NCI-H446 (cell line): Measurements from ENCODE around the gene BTBD1.
A peak's percentile ranks its signal among the peaks of the same experiment; 100 is the strongest.
"Not testable (repeated sequence)": the region's sequence is repeated elsewhere in the genome, so short reads cannot be mapped to it uniquely, and the experiment has no call there.

ENCODE experiments used
- DNase-seq, 2 experiments: peaks; one replicate each; lab custom pipeline; 2025; lab: John Stamatoyannopoulos, UW

Gene BTBD1

DNA sequence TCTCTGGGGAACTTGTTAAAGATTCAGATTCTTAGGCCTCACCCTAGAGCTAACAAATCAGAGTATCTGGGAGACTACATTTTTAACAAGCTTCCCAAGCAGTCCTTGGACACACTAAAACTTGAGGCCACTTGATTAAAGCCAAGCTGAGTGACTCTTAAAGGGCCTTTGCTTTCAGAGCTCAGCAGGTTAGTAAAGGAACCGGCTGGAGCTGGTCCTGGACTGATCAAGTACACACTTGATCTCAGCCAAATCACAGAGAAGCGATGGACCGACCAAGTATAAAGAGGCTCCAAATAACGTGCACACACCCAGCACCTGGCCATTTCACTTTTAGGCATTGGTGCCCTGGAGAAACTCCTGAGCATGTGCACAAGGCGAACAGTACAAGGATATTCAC is 27.5 kb upstream of the BTBD1 start:
- DNase-seq = no peak

DNA sequence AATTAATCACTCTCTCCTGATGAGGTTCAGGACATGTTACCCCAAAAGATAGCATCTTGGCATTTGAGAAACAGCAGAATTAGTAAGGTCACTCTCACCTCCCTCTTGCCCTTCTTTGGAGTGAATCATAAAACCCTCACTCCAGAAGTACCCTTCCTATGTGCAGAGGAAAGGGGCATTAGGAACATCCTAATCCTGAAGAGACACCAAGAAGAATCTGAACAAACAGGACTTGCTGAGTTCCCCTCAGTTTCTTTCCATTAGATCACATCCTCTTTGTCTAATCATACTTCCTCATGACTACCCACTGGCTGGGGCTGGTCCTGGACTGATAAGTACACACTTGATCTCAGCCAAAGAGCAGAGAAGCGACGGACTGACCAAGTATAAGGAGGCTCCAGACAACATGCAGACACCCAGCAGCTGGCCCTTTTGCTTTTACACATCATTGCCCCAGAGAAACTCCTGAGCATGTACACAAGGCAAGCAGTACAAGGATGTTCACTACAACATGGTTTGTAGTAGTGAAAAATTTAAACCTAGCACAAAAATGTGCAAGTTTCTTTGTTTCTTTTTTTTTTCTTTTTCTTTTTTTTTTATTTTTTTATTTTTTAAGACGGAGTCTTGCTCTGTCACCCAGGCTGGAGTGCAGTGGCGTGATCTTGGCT is 25.4 kb upstream of the BTBD1 start:
- DNase-seq = no peak

DNA sequence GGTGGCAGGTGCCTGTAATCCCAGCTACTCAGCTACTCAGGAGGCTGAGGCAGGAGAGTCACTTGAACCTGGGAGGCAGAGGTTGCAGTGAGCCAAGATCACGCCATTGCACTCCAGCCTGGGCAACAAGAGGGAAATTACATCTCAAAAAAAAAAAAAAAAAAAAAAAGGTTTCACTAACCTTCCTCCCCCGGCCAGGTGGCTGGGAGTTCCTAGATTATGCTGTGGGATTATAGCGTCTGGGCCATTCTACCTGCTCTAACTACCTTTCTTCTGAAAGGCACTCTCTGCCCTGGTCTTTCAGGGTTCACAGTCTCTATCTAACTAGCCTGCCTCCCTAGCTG is 24.9 kb upstream of the BTBD1 start:
- DNase-seq = not testable (repeated sequence)

DNA sequence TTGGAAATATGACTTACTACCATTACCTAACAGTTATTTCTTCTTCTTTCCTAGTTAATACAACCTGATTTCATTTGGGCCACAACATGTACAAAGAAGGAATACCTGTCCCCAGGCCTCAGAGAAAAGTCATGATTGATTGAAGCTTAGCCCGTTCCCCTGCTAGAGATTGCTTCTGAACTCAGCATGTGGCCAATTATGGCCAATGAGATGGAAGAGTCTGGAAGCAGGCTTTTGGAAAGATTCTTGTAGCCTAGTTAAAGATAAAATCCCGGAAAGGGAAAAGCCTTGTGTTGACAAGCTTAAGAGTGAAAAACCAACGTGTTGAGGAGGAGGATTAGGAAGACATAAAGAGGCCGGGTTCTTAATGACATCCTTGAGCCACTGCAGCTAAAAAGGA is 23.4 kb upstream of the BTBD1 start:
- no peak for DNase-seq

DNA sequence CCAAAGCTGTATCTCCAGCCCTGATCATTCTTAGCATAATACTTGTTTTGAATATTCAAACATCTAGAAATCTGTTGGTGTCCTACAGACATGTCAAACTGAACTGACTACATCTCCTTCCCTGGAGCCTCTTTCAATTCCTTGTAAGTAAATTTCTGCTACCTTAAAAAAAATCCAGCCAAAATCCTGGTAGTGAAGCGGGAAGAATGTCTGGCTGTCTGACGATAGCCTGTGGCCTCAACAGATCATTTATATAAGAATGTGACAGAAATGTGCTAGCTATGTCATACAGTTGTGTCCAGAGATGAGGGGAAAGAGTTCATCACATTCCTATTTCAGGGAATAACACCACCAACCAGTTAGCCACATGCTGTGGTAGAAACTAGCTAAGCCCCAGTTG is 21.8 kb upstream of the BTBD1 start:
- no peak for DNase-seq

DNA sequence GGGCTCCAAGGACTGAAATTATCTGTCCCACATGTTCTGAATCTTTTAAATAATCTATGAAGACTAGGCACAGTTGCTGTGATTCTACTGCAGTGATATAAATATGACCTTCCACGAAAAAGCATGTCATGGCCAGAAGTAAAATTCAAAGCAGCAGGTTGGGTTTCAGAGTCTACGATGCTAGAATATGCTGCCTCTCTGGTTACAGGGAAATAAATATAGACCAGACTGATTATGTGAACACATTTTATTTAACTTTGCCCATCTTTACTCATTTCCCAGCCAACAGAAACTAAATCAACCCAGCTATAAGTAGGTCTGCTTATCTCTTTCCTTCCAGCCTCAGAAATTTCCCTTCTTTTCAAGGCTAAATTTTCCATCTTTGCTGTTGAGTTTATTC is 20.5 kb upstream of the BTBD1 start:
- DNase-seq = no peak

DNA sequence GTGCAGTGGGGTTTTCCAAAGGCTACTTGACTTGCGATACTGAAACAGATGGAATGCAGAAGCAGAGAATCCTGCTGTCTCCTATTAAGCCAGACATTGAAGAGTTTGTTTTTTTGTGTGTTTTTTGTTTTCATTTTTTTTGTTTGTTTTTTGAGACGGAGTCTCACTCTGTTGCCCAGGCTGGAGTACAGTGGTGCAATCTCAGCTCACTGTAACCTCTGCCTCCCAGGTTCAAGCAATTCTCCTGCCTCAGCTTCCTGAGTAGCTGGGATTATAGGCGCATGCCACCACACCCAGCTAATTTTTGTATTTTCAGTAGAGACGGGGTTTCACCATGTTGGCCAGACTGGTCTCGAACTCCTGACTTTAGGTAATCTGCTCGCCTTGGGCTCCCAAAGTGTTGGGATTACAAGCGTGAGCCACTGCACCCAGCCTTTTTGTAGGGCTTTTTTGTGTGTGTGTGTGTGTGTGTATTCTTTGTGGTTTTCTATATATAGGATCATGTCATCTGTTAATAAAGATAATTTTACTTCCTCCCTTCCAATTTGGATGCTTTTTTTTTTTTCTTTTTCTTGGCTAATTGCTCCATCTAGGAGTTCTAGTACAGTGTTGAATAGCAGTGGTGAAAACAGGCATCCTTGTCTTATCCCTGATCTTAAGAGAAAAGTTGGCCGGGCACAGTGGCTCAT is 19.0 kb upstream of the BTBD1 start:
- not testable (repeated sequence) for DNase-seq

DNA sequence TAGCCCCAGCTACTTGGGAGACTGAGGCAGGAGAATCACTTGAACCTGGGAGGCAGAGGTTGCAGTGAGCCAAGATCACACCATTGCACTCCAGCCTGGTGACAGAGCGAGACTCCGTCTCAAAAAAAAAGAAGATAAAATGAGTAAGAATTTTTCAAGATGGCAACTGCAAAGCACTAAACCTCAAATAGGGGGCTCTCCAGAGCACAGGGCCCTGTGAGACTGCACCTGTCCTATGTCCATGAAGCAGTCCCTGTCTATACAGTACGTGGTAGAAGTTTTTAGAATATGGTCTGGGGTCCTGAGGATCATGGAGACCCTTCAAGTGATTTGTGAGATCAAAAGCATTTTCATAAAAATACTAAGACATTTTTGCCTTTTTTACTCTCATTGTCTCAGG is 18.4 kb upstream of the BTBD1 start:
- DNase-seq = not testable (repeated sequence)

DNA sequence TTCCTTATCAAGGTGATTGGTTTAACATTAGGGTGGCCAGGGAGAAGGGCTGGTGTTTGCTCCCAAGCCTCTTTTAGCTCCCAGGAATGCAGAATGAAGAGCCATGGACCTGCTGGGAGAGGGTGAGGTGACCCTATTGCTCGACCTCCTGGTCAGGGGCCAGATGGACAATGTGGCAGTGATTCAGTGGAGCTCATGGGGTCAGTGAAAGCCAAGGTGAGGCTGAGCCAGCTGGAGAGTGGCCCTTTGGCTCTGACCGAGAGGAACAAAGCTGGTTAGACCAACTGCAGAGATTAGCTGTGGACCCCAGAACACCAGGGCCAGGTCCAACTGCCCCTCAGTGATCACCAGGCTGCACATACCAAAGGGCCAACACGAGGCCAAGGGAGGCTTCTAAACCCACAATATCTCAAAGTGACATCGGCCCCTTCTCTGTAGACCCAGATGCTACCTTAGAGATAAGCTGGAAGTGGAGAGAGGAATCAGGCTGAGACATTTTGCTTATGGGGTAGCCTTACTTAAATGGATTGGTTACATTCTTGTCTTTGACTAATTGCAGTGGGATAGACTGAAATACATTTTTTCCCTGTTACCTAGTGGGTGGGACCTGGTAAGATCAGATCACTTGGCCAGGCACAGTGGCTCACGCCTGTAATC is 15.8 kb upstream of the BTBD1 start:
- no peak for DNase-seq

DNA sequence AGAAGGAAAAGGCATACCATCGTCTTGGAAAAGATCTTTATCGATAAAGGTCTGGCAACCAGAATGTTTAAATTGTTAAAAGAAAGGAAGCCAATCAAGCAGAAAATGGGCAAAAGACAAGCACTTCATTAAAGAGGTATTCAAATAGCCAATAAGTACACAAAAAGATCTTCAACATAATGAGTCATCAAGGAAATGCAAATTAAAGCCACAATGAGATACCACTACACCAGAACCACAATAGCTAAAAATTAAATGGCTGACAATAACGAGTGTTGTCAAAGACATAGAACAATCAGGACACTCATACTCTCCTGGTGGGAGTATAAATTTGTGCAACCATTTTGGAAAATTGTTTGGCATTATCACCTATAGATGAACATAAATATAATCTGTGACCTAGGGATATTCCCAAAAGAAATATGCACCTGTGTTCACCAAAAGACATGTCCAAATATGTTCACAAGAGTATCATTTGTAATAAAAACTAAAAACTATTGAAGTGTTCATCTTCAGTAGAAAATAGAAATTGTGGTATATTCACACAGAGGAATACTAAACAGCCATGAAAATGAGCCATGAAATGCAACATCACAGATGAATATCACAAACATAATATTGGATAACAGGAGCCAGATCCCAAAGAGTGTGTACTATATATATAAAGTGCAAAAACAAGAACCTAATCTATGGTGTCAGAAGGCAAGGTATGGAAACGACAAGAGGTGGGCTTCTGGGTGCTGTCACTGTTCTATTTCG is 14.4 kb upstream of the BTBD1 start:
- no peak for DNase-seq

DNA sequence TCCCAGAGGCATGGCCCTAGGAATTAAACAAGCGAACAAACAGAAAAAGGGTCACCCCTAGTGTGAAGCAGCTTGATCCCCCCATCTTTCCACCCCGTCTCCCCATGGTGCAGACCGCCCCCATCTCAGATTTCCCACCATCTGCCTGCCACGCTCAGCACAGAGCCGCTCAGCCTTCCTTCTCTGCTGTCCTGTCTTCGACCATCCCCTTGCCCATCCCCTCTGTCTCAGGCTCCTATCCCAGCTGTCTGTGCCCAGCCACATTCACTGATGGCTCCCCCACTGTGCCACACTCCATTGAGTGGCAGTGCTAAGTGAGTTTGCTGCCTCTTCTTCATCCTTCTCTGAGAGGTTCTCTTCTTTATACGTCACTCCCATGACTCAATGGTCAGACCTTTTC is 11.7 kb upstream of the BTBD1 start:
- no peak for DNase-seq

DNA sequence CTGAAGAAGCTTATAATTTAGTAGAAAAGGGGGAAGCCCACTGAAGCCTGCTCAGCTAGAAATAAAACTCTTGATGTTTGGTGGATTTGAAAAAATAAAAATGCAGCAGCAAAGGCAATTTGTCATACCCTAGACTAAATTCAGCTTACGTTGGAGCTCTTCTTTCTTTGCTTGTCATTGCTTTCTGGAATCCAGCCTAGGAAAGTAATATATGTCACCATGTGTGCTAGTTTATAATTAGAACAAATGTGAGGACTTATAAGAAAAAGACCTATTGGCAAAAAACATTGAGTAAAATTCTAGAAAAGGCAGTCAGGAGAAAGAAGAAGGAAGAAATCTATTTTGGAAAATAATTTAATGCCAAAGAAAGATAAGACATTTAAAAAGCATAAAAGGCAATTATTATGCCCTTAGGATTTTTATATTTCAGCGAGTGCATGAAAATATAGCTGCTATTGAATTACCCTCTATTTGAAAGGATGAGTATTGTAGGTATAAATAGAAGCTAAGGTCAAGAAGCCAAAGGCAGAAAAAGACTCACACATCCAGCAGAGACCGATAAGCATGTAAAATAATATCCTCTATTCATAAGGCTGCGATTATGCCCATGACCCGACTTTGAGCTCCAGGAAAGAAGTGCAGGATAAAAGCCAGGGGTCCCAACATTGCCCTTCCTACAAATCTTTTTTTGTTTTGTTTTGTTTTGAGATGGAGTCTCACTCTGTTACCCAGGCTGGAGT is 10.6 kb upstream of the BTBD1 start:
- no peak for DNase-seq

DNA sequence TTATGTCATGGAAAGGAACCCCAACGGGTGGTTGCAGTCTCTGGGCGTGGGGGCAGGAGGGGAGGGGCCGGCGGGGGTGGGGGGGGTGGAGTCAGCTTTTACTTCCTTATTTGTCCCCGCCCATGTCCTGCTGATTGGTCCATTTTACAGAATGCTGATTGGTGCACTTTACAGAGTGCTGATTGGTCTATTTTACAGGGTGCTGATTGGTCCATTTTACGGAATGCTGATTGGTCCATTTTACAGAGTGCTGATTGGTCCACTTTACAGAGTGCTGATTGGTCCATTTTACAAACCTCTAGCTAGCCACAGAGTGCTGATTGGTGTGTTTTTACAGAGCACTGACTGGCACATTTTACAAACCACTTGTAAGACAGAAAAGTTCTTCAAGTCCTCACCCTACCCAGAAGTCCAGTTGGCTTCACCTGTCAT is 2.2 kb upstream of the BTBD1 start:
- peak in 1 of 2 experiments; percentile 10 for DNase-seq

DNA sequence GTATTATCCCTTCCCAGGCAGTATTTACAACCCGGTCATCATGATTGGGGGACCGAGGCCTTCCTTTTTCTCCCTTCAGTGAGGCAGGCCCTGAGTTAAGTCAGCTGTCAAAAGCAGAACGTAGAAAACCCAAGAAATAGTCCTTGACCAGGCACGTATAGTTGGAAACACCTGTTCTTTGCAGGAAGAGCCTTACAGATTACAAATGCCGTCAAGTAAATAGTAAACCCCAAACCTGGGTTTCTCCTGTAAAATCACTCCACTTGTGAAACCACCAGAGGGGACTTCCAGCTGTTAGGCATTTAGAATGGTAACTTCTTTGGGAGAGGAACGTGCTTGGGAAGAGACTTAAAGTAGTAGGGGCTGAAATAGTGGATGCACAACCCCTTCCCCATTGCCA is 1.0 kb upstream of the BTBD1 start:
- DNase-seq = no peak

DNA sequence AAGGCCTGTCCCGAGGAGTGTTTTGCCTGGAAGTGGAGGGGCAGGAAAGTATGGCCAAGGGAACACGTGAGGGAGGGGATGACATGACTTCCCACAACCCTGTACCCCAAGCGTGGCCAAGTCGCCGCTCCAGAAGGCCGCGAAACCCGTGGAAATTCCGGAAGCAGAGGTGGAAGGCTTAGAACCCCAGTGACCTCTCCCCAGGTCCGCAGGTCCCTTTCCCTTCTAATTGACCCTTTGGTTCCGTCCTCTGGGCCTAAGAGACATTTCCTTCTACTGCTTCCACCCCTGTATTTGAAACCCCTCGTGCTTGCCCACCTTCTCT is 548 bp upstream of the BTBD1 start:
- DNase-seq = no peak

DNA sequence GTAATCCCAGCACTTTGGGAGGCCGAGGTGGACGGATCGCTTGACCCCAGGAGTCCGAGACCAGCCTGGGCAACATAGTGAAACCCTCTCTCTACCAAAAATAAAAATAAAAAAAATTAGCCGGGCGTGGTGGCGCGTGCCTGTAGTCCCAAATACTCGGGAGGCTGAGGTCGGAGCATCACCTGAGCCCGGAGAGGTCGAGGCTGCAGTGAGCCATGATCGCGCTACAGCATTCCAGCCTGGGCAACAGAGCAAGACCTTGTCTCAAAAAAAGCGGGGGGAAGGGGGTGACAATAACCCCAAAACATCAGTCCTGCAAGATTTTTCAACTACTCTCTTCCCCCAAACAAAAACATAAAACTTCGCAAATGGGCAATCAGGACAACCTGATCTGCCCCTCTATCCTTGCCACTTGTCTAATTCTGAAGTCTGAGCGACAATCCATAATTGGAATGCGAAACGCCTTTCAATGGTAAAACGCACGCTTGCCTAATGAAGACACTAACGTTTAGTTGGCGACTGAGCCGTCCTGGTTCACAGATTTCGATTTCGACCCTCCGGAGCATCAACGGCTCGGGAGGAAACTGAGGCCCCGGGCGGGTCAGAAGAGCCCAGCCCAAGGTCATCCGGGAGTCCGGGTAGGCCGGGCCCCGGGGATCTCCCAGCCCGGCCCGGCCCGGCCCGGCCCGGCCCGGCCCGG is 868 bp downstream of the BTBD1 start:
- no peak for DNase-seq

DNA sequence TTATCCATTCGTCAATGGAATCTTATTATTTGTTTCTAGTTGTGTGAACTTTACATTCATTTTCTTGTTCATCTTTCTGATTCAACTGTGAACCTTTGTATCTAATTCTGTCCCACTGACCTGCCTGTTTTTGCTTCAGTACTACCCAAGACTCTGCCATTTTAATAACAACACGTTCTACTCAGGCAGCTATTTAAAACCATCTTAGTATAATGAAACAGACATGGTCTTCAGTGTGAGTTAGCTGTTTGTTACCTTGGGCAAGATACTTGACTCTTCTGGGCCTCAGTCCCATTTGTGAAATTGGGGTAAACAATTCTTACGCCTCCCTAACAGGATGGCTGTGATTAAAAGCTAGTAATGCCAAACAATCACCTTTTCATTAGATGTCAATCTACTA is 1.6 kb downstream of the BTBD1 start:
- DNase-seq = no peak

DNA sequence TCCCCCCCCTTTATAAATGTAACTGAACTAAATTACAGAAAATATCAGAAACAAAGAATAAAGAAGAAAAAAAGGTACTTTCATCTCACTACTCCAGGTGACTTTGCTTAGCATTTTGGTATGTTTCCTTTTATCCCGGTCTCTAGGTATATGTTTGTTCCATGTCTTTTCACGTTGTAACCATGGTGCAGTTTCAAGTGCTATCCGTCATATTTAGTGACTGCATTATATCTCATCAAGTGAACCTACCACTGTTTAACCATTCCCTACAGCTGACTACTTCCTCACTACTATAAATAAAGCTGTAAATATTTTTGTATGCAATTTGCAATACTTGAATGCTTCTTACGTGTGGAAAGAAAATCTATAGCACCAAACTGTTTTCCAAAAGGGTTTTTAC is 2.2 kb downstream of the BTBD1 start:
- no peak for DNase-seq

DNA sequence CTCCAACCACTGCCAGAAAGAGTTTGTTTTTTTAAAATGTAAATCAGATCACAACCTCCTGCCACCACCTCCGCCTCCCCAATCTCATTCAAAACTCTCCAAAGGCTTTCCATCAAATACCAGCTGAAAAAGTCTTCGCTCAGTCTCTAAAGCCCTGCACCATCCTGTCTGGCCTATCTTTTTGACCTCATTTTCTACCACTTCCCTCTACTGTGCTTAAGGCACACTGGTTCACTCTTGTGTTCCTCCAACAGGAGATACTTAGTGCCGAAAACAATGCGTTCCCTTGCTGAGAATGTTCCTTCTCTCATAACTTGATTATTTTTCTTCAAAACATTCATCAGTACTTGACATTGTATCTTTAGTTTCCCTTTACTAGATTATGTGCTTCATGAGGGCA is 3.5 kb downstream of the BTBD1 start:
- DNase-seq = no peak

DNA sequence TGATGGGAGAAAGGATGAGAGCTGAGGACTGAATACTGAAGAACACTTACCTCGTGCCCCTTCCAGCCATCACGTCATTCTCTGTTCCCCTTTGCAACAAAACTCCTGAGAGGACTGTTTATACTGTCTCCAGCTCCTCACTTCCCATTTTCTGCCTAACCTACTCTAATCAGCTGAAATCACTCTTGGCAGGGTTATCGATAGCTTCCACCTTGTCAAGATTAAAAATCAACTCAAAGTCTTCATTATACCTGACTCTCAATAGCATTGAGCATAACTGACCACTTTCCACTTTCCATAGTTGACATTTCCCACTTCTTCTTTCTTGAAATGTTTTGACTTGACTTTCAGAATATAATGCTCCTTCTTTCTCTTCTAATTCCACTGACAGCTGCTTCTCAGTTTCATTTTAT is 4.3 kb downstream of the BTBD1 start:
- no peak for DNase-seq

DNA sequence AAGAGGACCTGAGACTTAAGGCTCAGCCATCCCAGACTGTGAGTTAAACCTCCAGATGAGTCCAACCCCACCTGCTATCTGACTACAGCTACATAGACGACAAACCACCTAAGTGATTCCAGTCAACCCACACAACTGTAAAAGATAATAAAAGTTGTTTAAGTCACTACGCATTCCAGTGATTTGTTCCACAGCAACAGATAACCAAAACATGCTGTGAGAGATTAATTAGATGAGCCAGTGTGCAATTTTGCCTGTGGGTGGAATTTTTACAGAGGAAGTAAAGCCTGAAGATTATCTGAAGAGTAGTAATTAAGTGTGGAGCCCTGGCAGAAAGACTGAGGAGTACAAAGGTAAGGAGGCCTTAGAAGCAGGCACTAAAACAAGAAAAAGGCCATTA is 5.4 kb downstream of the BTBD1 start:
- no peak for DNase-seq
